ENCODE results near the gene LAMA2. TPM values are rescaled to one million over a fixed set of nuclear protein-coding genes. Genes with fewer than 3 reads are reported as not detected.

Gene LAMA2
- total RNA-seq, 1 donor from 2014 or later = 0.27 TPM

DNA sequence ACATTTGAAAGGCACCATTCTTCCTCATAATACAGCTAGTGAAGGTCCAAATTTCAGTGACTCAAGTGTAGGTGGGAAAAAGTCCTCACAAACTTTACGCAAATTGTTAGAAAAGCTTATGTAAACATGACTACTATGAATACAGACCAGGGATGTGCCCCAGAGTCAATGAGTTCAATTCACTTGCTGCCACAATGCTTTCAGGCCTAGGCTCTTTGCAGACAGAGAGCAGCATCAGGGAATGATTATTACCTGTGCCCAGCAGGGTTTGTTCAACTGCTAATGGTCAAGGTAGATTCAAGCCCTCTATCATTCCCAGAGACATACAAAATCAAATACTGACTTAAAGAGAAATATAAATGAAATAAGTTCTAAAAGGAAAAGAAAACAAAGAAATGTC lies 84.0 kb downstream of the LAMA2 start:
- no peak overlapping the region for H3K27ac Mint-ChIP-seq
- H3K4me3 Mint-ChIP-seq = no peak overlapping the region
- H3K27me3 Mint-ChIP-seq = no peaks in the 10 kb centered on the region
- no peak for DNase-seq
- H3K9me3 Mint-ChIP-seq = no peaks in the 10 kb centered on the region
- no peak for ATAC-seq (ENCODE audit: low read depth)
- POLR2A ChIA-PET = no interaction called here
- CTCF ChIA-PET = interaction anchor here (0.6 kb wide), 1 partner anchor 8 kb away, joined by 3 read pairs; no protein-coding TSS in a partner anchor
- no peaks in the 10 kb centered on the region for H3K4me1 Mint-ChIP-seq
- intact Hi-C loops (cut with micrococcal nuclease) = no loop called here
- TF ChIP-seq, protein P1, sequence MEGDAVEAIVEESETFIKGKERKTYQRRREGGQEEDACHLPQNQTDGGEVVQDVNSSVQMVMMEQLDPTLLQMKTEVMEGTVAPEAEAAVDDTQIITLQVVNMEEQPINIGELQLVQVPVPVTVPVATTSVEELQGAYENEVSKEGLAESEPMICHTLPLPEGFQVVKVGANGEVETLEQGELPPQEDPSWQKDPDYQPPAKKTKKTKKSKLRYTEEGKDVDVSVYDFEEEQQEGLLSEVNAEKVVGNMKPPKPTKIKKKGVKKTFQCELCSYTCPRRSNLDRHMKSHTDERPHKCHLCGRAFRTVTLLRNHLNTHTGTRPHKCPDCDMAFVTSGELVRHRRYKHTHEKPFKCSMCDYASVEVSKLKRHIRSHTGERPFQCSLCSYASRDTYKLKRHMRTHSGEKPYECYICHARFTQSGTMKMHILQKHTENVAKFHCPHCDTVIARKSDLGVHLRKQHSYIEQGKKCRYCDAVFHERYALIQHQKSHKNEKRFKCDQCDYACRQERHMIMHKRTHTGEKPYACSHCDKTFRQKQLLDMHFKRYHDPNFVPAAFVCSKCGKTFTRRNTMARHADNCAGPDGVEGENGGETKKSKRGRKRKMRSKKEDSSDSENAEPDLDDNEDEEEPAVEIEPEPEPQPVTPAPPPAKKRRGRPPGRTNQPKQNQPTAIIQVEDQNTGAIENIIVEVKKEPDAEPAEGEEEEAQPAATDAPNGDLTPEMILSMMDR (IDR thresholded peaks at IDR 0.05) = no peak
- no peaks in the 10 kb centered on the region for H3K36me3 Mint-ChIP-seq (ENCODE audit: low read depth)

DNA sequence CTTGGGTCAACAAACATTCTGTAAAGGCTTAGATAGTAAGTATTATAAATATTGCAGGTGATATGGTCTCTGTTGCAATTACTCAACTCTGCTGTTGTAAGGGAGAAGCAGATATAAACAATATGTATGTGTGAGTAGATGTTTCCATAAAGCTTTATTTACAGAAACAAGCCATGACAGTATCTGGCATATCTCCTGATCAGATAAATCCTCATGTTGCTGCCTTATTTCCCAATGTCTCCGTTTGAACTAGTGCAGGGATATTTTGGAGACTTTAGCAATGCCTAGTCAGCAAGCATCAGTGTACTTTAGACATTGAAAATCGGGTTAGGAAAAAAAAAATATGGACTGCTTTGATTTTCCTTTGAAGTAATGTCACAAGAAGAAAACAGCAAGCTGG lies 96.1 kb downstream of the LAMA2 start:
- intact Hi-C loops (cut with micrococcal nuclease) = loop anchor here (1.0 kb wide), 1 partner anchor 273 kb away; no protein-coding TSS in a partner anchor
- TF ChIP-seq, protein P1 (IDR thresholded peaks at IDR 0.05) = no peak
- H3K9me3 Mint-ChIP-seq = no peaks in the 10 kb centered on the region
- no peaks in the 10 kb centered on the region for H3K27me3 Mint-ChIP-seq
- no peaks in the 10 kb centered on the region for H3K36me3 Mint-ChIP-seq (ENCODE audit: low read depth)
- no peak overlapping the region for H3K27ac Mint-ChIP-seq
- ATAC-seq (ENCODE audit: low read depth) (no peak), DNase-seq (no peak)
- H3K4me1 Mint-ChIP-seq = no peaks in the 10 kb centered on the region
- no peak overlapping the region for H3K4me3 Mint-ChIP-seq
- ChIA-PET POLR2A (no interaction called here), CTCF (no interaction called here)

DNA sequence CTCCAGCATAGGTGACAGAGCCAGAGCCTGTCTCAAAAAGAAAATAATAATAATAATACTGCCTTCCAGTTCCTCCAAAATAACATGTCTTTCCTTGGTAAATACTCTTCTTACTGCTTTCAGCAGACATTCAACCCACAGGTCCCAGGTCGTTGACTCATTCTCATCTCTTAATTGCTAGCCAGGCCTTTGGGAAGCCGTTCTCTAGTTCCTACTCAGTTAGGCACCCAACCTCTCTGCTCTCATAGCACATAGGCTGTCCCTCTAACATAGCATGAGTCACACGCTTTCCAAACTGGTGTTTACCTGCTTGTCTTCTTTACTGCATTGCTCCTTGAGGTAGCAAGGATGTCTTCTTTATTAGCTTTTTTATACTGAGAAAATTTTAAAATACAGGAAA lies 98.8 kb downstream of the LAMA2 start:
- no peak overlapping the region for H3K27ac Mint-ChIP-seq
- ATAC-seq (ENCODE audit: low read depth) (no peak), DNase-seq (no peak)
- intact Hi-C loops (cut with micrococcal nuclease) = no loop called here
- TF ChIP-seq, protein P1 (IDR thresholded peaks at IDR 0.05) = no peak
- H3K27me3 Mint-ChIP-seq = no peaks in the 10 kb centered on the region
- no peak overlapping the region for H3K4me3 Mint-ChIP-seq
- no peaks in the 10 kb centered on the region for H3K36me3 Mint-ChIP-seq (ENCODE audit: low read depth)
- no peaks in the 10 kb centered on the region for H3K4me1 Mint-ChIP-seq
- POLR2A ChIA-PET = no interaction called here
- H3K9me3 Mint-ChIP-seq = no peaks in the 10 kb centered on the region
- CTCF ChIA-PET = no interaction called here

DNA sequence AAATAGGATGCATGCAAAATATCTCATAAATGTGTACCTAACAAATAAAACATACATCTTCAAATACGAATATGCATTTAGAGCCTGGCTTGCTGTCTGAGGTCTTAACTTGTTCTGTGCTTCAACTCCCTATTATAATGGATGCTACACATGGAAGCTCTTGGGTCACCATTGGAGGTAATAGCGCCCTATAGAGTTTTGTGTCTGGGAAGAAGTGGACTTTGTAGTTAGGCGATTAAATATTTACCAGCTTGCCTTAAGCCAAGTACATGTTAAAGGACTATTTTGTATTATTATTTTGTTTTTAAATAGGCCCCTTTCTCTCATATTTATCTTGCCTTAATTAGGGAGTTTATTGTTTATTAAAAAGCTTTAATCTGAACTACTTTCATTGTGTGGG lies 107.4 kb downstream of the LAMA2 start:
- ChIA-PET POLR2A (no interaction called here), CTCF (no interaction called here)
- Mint-ChIP-seq H3K27ac (no peak overlapping the region), H3K36me3 (ENCODE audit: low read depth) (no peaks in the 10 kb centered on the region), H3K27me3 (no peaks in the 10 kb centered on the region), H3K4me1 (no peaks in the 10 kb centered on the region), H3K4me3 (no peak overlapping the region), H3K9me3 (no peaks in the 10 kb centered on the region)
- DNase-seq (no peak), ATAC-seq (ENCODE audit: low read depth) (no peak)
- TF ChIP-seq, protein P1 (IDR thresholded peaks at IDR 0.05) = no peak
- intact Hi-C loops (cut with micrococcal nuclease) = no loop called here

DNA sequence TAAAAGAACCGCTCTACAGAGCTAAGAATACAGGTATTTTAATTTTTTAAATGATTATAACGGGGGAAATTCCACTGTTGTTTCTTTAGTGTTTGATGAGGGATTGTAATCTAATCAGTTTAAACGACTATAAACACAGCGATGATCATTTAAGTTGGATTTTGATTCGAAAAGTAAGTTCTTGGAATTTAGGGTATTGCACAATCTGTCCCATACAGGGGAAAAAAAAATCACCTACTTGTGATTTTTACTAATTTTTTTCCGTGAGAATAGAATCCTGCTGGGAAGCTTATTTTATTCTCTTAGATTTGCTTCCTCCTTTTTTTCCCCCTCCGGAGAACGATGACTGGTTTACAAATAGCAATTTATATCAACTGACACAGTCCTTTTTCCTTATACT lies 108.0 kb downstream of the LAMA2 start:
- ATAC-seq (ENCODE audit: low read depth) = no peak
- ChIA-PET CTCF (no interaction called here), POLR2A (no interaction called here)
- intact Hi-C loops (cut with micrococcal nuclease) = no loop called here
- DNase-seq = no peak
- no peaks in the 10 kb centered on the region for H3K36me3 Mint-ChIP-seq (ENCODE audit: low read depth)
- no peak overlapping the region for H3K27ac Mint-ChIP-seq
- H3K27me3 Mint-ChIP-seq = no peaks in the 10 kb centered on the region
- TF ChIP-seq, protein P1 (IDR thresholded peaks at IDR 0.05) = no peak
- no peaks in the 10 kb centered on the region for H3K9me3 Mint-ChIP-seq
- no peak overlapping the region for H3K4me3 Mint-ChIP-seq
- no peaks in the 10 kb centered on the region for H3K4me1 Mint-ChIP-seq
